ENCODE data around the gene ITGA3. TPM values are rescaled to one million over a fixed set of nuclear protein-coding genes. Genes with fewer than 3 reads are reported as not detected.

Gene ITGA3
- total RNA-seq, 2 experiments from 2014 or later: 7.9 to 8.7 TPM

- peaks cover 33% of the 10 kb centered on the region for H3K4me1 Mint-ChIP-seq (ENCODE audit: low read depth)
- H3K4me3 Mint-ChIP-seq: no peak overlapping the region
- peaks cover 10% of the 10 kb centered on the region for H3K27me3 Mint-ChIP-seq (ENCODE audit: low read depth)
- H3K9me3 Mint-ChIP-seq (ENCODE audit: insufficient read depth): no peaks in the 10 kb centered on the region
- ATAC-seq (no peak), DNase-seq (no peak)
- ChIA-PET CTCF (interaction anchor here (2.0 kb wide), 1 partner anchor 40 kb away, joined by 6 read pairs; no protein-coding TSS in a partner anchor), POLR2A (no interaction called here)
- H3K36me3 Mint-ChIP-seq (ENCODE audit: low read depth): no peaks in the 10 kb centered on the region
- no peak overlapping the region for H3K27ac Mint-ChIP-seq
Observed at GRCh38 chr17:50047488-50048126, 8.3 kb upstream of the ITGA3 start.

GRCh38 chr17:50048146-50048720 lies 7.7 kb upstream of the ITGA3 start:
- POLR2A ChIA-PET: no interaction called here
- DNase-seq (no peak), ATAC-seq (no peak)
- no peaks in the 10 kb centered on the region for H3K36me3 Mint-ChIP-seq (ENCODE audit: low read depth)
- CTCF ChIA-PET: no interaction called here
- no peak overlapping the region for H3K27ac Mint-ChIP-seq
- H3K9me3 Mint-ChIP-seq (ENCODE audit: insufficient read depth): no peaks in the 10 kb centered on the region
- no peak overlapping the region for H3K4me3 Mint-ChIP-seq
- H3K27me3 Mint-ChIP-seq (ENCODE audit: low read depth): peaks cover 7% of the 10 kb centered on the region
- H3K4me1 Mint-ChIP-seq (ENCODE audit: low read depth): peaks cover 35% of the 10 kb centered on the region

GRCh38 chr17:50048988-50049387 lies 6.9 kb upstream of the ITGA3 start:
- ChIA-PET CTCF (no interaction called here), POLR2A (no interaction called here)
- no peak overlapping the region for H3K4me3 Mint-ChIP-seq
- H3K36me3 Mint-ChIP-seq (ENCODE audit: low read depth): no peaks in the 10 kb centered on the region
- DNase-seq: no peak
- H3K27ac Mint-ChIP-seq: no peak overlapping the region
- H3K27me3 Mint-ChIP-seq (ENCODE audit: low read depth): peaks cover 7% of the 10 kb centered on the region
- no peak for ATAC-seq
- no peaks in the 10 kb centered on the region for H3K9me3 Mint-ChIP-seq (ENCODE audit: insufficient read depth)
- peaks cover 35% of the 10 kb centered on the region for H3K4me1 Mint-ChIP-seq (ENCODE audit: low read depth)

GRCh38 chr17:50049636-50050035 lies 6.3 kb upstream of the ITGA3 start:
- Mint-ChIP-seq H3K9me3 (ENCODE audit: insufficient read depth) (no peaks in the 10 kb centered on the region), H3K27me3 (ENCODE audit: low read depth) (peaks cover 7% of the 10 kb centered on the region), H3K4me1 (ENCODE audit: low read depth) (peaks cover 35% of the 10 kb centered on the region), H3K4me3 (no peak overlapping the region), H3K36me3 (ENCODE audit: low read depth) (no peaks in the 10 kb centered on the region), H3K27ac (no peak overlapping the region)
- ATAC-seq (no peak), DNase-seq (no peak)
- ChIA-PET CTCF (no interaction called here), POLR2A (no interaction called here)

- no peak for DNase-seq
- Mint-ChIP-seq H3K36me3 (ENCODE audit: low read depth) (no peaks in the 10 kb centered on the region), H3K9me3 (ENCODE audit: insufficient read depth) (no peaks in the 10 kb centered on the region), H3K27ac (no peak overlapping the region), H3K27me3 (ENCODE audit: low read depth) (peaks cover 7% of the 10 kb centered on the region), H3K4me1 (ENCODE audit: low read depth) (peaks cover 40% of the 10 kb centered on the region), H3K4me3 (no peak overlapping the region)
- ChIA-PET POLR2A (no interaction called here), CTCF (no interaction called here)
- ATAC-seq: no peak
Observed at GRCh38 chr17:50050431-50051032, 5.4 kb upstream of the ITGA3 start.

GRCh38 chr17:50051082-50051576 lies 4.8 kb upstream of the ITGA3 start:
- ATAC-seq: peak; percentile 46
- CTCF ChIA-PET: interaction anchor here (3.2 kb wide), 1 partner anchor 43 kb away, joined by 12 read pairs; the partner anchor contains the start of gene PDK2
- Mint-ChIP-seq H3K4me1 (ENCODE audit: low read depth) (peaks cover 40% of the 10 kb centered on the region), H3K9me3 (ENCODE audit: insufficient read depth) (no peaks in the 10 kb centered on the region), H3K27ac (peak overlapping the region; percentile 76), H3K36me3 (ENCODE audit: low read depth) (no peaks in the 10 kb centered on the region), H3K4me3 (no peak overlapping the region), H3K27me3 (ENCODE audit: low read depth) (peaks cover 7% of the 10 kb centered on the region)
- DNase-seq: peak; percentile 66
- POLR2A ChIA-PET: no interaction called here

- Mint-ChIP-seq H3K4me1 (ENCODE audit: low read depth) (peaks cover 43% of the 10 kb centered on the region), H3K36me3 (ENCODE audit: low read depth) (no peaks in the 10 kb centered on the region), H3K9me3 (ENCODE audit: insufficient read depth) (no peaks in the 10 kb centered on the region), H3K27ac (peak overlapping the region; percentile 76), H3K27me3 (ENCODE audit: low read depth) (peaks cover 7% of the 10 kb centered on the region), H3K4me3 (no peak overlapping the region)
- CTCF ChIA-PET: interaction anchor here (2.3 to 3.2 kb wide), 2 partner anchors 36 to 43 kb away, joined by 8 to 12 read pairs; partner anchors contain the start of gene PDK2
- ATAC-seq (no peak), DNase-seq (no peak)
- POLR2A ChIA-PET: no interaction called here
Observed at GRCh38 chr17:50051606-50052005, 4.3 kb upstream of the ITGA3 start.

GRCh38 chr17:50052241-50052796 lies 3.6 kb upstream of the ITGA3 start:
- POLR2A ChIA-PET: no interaction called here
- CTCF ChIA-PET: interaction anchor here (2.3 to 3.2 kb wide), 2 partner anchors 36 to 42 kb away, joined by 8 to 12 read pairs; partner anchors contain the start of gene PDK2

GRCh38 chr17:50052822-50053653 lies 2.9 kb upstream of the ITGA3 start:
- H3K36me3 Mint-ChIP-seq (ENCODE audit: low read depth): no peaks in the 10 kb centered on the region
- no peak for ATAC-seq
- ChIA-PET CTCF (interaction anchor here (1.5 to 3.2 kb wide), 3 partner anchors 35 to 100 kb away, joined by 3 to 12 read pairs (median 8); partner anchors contain the start of gene PDK2), POLR2A (no interaction called here)
- H3K9me3 Mint-ChIP-seq (ENCODE audit: insufficient read depth): no peaks in the 10 kb centered on the region
- H3K27ac Mint-ChIP-seq: no peak overlapping the region
- peaks cover 49% of the 10 kb centered on the region for H3K4me1 Mint-ChIP-seq (ENCODE audit: low read depth)
- no peak overlapping the region for H3K4me3 Mint-ChIP-seq
- no peak for DNase-seq
- peaks cover 7% of the 10 kb centered on the region for H3K27me3 Mint-ChIP-seq (ENCODE audit: low read depth)

More at GRCh38 chr17:50052241-50052796, 3.6 kb upstream of the ITGA3 start:
- peaks cover 50% of the 10 kb centered on the region for H3K4me1 Mint-ChIP-seq (ENCODE audit: low read depth)
- no peak for DNase-seq
- no peak for ATAC-seq
- no peaks in the 10 kb centered on the region for H3K36me3 Mint-ChIP-seq (ENCODE audit: low read depth)
- no peak overlapping the region for H3K4me3 Mint-ChIP-seq
- no peaks in the 10 kb centered on the region for H3K9me3 Mint-ChIP-seq (ENCODE audit: insufficient read depth)
- H3K27ac Mint-ChIP-seq: no peak overlapping the region
- peaks cover 7% of the 10 kb centered on the region for H3K27me3 Mint-ChIP-seq (ENCODE audit: low read depth)

GRCh38 chr17:50053654-50053960 lies 2.3 kb upstream of the ITGA3 start:
- no peak overlapping the region for H3K27ac Mint-ChIP-seq
- peaks cover 7% of the 10 kb centered on the region for H3K27me3 Mint-ChIP-seq (ENCODE audit: low read depth)
- no peaks in the 10 kb centered on the region for H3K9me3 Mint-ChIP-seq (ENCODE audit: insufficient read depth)
- peaks cover 49% of the 10 kb centered on the region for H3K4me1 Mint-ChIP-seq (ENCODE audit: low read depth)
- H3K4me3 Mint-ChIP-seq: no peak overlapping the region
- ChIA-PET POLR2A (no interaction called here), CTCF (interaction anchor here (1.5 to 3.2 kb wide), 3 partner anchors 34 to 101 kb away, joined by 3 to 12 read pairs (median 8); partner anchors contain the start of gene PDK2)
- ATAC-seq: no peak
- DNase-seq: no peak
- no peaks in the 10 kb centered on the region for H3K36me3 Mint-ChIP-seq (ENCODE audit: low read depth)

GRCh38 chr17:50055055-50055425 lies 870 bp upstream of the ITGA3 start:
- ChIA-PET CTCF (interaction anchor here (3.4 to 4.6 kb wide), 2 partner anchors 32 to 39 kb away, joined by 19 to 30 read pairs; partner anchors contain the start of gene PDK2), POLR2A (no interaction called here)
- Mint-ChIP-seq H3K4me1 (ENCODE audit: low read depth) (peaks cover 45% of the 10 kb centered on the region), H3K27ac (no peak overlapping the region), H3K9me3 (ENCODE audit: insufficient read depth) (no peaks in the 10 kb centered on the region), H3K4me3 (peak overlapping the region; percentile 85), H3K27me3 (ENCODE audit: low read depth) (no peaks in the 10 kb centered on the region), H3K36me3 (ENCODE audit: low read depth) (no peaks in the 10 kb centered on the region)
- no peak for ATAC-seq
- DNase-seq: no peak

Measured in activated CD8-positive, alpha-beta T cell treated with anti-CD3 and anti-CD28 coated beads, Interleukin-2, amount 10 ng/mL, durations not matched to agents 7 days and 5 days (primary cell).